Neural progenitor cell (in vitro differentiated cells): ENCODE results near the gene SERF2. TPM values are rescaled to one million over a fixed set of nuclear protein-coding genes. Genes with fewer than 3 reads are reported as not detected.
A peak's percentile ranks its signal among the peaks of the same experiment; 100 is the strongest.

Experiments used
- DNase-seq: peaks from one replicate; pipeline ENCODE4 v3.0.0-alpha.2; 2016; ENCODE audit warnings: low spot score
- H2AFZ ChIP-seq: fragments of 200-600 bp; sonication (generic); replicated peaks from 2 replicates; pipeline ENCODE4 v1.6.1; 2016; ENCODE audit warnings: antibody characterized with exemption
- H3F3A ChIP-seq: fragments of 200-600 bp; sonication (generic); 2 replicates; pipeline ENCODE4 v1.6.1; 2016; ENCODE audit warnings: antibody characterized with exemption, low read depth
- H3K27ac ChIP-seq: fragments of 200-600 bp; sonication (generic); 2 replicates; pipeline ENCODE4 v1.5.1; 2016; ENCODE audit warnings: mild to moderate bottlenecking
- H3K27me3 ChIP-seq: fragments of 200-600 bp; sonication (generic); 2 replicates; pipeline ENCODE4 v1.6.1; 2016; ENCODE audit warnings: mild to moderate bottlenecking, moderate library complexity
- H3K36me3 ChIP-seq: fragments of 200-600 bp; sonication (generic); 2 replicates; pipeline ENCODE4 v1.5.1; 2016
- H3K4me1 ChIP-seq: fragments of 200-600 bp; sonication (generic); 2 replicates; pipeline ENCODE4 v1.6.1; 2016; ENCODE audit warnings: mixed run types
- H3K4me2 ChIP-seq: fragments of 200-600 bp; sonication (generic); 2 replicates; pipeline ENCODE4 v1.6.1; 2016
- H3K4me3 ChIP-seq: fragments of 200-600 bp; sonication (generic); 2 replicates; pipeline ENCODE4 v1.5.1; 2016
- H3K79me2 ChIP-seq: fragments of 200-600 bp; sonication (generic); 2 replicates; pipeline ENCODE4 v1.6.1; 2016; ENCODE audit warnings: low read depth
- H3K9ac ChIP-seq: fragments of 200-600 bp; sonication (generic); 2 replicates; pipeline ENCODE4 v1.6.1; 2016
- H3K9me3 ChIP-seq: fragments of 200-600 bp; sonication (generic); 2 replicates; pipeline ENCODE4 v1.5.1; 2016; ENCODE audit warnings: low read depth
- H4K20me1 ChIP-seq: fragments of 200-600 bp; sonication (generic); 2 replicates; pipeline ENCODE4 v1.6.1; 2016; ENCODE audit warnings: low read depth
- H3K27ac Mint-ChIP-seq: 3 replicates; pipeline ENCODE4 v1.8.0; 2021; ENCODE audit warnings: mixed read lengths
- H3K27me3 Mint-ChIP-seq: 2 replicates; pipeline ENCODE4 v1.8.0; 2022; ENCODE audit warnings: low read depth, mild to moderate bottlenecking, inconsistent platforms, moderate library complexity, mixed read lengths; ENCODE audit not compliant: insufficient read depth
- H3K36me3 Mint-ChIP-seq: 3 replicates; pipeline ENCODE4 v1.8.0; 2021; ENCODE audit warnings: mixed read lengths
- H3K4me1 Mint-ChIP-seq: 3 replicates; pipeline ENCODE4 v1.8.0; 2021; ENCODE audit warnings: mixed read lengths
- H3K4me3 Mint-ChIP-seq: 3 replicates; pipeline ENCODE4 v1.8.0; 2021; ENCODE audit warnings: mild to moderate bottlenecking, moderate library complexity, mixed read lengths
- H3K9me3 Mint-ChIP-seq: 3 replicates; pipeline ENCODE4 v1.8.0; 2020; ENCODE audit warnings: mixed read lengths
- EZH2 ChIP-seq: fragments of 200-600 bp; sonication (generic); IDR thresholded peaks from 2 replicates; pipeline ENCODE4 v1.6.1; 2017; ENCODE audit warnings: antibody characterized with exemption, mild to moderate bottlenecking, moderate library complexity
- EZH2phosphoT487 ChIP-seq: fragments of 200-600 bp; sonication (generic); IDR thresholded peaks from 2 replicates; pipeline ENCODE4 v1.6.1; 2017; ENCODE audit warnings: antibody characterized with exemption
- total RNA-seq: library from RNA; depleted of rRNA; stranded (reverse); fragments of >200 nt; gene quantifications from 2 replicates; pipeline ENCODE4 v1.2.3, GENCODE V29; 2015; ENCODE audit warnings: low replicate concordance
- TF ChIP-seq, protein P1 (sequence below): fragments of 200-600 bp; sonication (generic); IDR thresholded peaks from 2 replicates; pipeline ENCODE4 v1.5.1; 2017; ENCODE audit warnings: antibody characterized with exemption, mild to moderate bottlenecking

The SERF2 gene
- total RNA-seq, 1 donor from 2014 or later: 249 TPM

DNA sequence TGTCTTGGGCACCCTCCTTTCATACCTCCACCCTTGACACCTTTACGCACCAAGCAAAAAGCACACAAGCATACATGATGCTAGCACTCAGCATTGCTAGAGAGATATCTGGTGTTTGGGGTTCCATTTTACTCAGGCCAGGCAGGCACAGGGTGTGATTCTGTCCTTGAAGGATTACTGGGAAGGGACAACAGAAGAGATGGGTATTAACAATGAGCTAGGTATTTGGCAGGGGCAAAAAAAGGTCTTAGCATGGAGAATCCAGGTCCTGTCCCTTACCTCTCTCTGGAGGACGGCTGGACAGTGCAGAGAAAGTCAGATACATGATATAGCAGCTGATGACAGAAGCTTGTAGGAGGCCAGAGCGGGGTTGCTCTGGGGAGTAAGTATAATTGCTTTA is 4.4 kb downstream of the SERF2 start:
- Histone ChIP-seq H3K27me3 (no peaks in the 10 kb centered on the region), H3K36me3 (no peaks in the 10 kb centered on the region)
- no peak overlapping the region for H3K4me3 Mint-ChIP-seq

DNA sequence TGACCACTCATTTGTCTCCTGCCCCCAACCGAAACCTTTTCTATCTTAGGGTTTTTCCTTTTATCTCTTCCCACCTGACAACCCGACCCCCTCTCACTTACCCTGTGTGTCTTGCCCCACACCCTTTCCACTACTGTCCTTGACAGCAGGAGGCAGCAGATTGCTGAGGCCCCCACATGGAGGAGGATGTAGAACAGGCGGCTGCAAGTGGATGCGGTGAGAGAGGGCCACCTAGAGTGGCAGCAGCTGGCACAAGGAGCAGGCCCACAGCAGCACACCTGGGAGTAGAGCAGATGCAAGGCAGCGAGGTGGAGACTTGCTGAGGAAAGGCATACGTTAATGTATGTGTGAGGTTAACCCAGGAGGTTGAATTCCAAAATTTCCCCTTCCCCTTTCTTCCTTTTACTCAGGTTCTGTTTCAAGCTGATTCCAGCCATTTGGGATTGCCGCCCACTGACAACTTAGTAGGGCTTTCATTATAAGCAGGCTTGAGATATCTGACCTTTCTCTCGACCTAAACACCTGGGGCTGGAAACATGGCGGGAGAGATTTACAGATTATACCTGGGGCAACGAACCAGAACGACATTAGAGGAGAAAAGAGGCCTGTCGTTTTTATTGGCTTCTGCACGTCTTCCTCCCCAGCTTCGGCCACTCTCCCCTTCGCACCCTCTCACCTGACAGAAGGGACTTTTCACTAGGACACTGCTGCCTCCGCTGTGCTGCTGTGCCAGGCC is 7.3 kb downstream of the SERF2 start:
- peak overlapping the region; percentile 87 for H3K27ac ChIP-seq
- Mint-ChIP-seq H3K4me1 (peaks cover 41% of the 10 kb centered on the region), H3K27me3 (peaks cover 5% of the 10 kb centered on the region), H3K36me3 (peaks cover 33% of the 10 kb centered on the region), H3K27ac (no peak overlapping the region), H3K9me3 (no peaks in the 10 kb centered on the region), H3K4me3 (peak overlapping the region; percentile 100)
- no peaks in the 10 kb centered on the region for H3K9me3 ChIP-seq
- peaks cover 27% of the 10 kb centered on the region for H3K79me2 ChIP-seq
- no peak for TF ChIP-seq EZH2phosphoT487
- no peak for TF ChIP-seq EZH2
- TF ChIP-seq, protein P1, sequence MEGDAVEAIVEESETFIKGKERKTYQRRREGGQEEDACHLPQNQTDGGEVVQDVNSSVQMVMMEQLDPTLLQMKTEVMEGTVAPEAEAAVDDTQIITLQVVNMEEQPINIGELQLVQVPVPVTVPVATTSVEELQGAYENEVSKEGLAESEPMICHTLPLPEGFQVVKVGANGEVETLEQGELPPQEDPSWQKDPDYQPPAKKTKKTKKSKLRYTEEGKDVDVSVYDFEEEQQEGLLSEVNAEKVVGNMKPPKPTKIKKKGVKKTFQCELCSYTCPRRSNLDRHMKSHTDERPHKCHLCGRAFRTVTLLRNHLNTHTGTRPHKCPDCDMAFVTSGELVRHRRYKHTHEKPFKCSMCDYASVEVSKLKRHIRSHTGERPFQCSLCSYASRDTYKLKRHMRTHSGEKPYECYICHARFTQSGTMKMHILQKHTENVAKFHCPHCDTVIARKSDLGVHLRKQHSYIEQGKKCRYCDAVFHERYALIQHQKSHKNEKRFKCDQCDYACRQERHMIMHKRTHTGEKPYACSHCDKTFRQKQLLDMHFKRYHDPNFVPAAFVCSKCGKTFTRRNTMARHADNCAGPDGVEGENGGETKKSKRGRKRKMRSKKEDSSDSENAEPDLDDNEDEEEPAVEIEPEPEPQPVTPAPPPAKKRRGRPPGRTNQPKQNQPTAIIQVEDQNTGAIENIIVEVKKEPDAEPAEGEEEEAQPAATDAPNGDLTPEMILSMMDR: no peak
- H4K20me1 ChIP-seq: peaks cover 23% of the 10 kb centered on the region
- H3F3A ChIP-seq: peaks cover 69% of the 10 kb centered on the region
- no peaks in the 10 kb centered on the region for H3K27me3 ChIP-seq
- peak overlapping the region; percentile 92 for H3K4me2 ChIP-seq
- no peak overlapping the region for H3K4me3 ChIP-seq
- no peak overlapping the region for H3K9ac ChIP-seq
- H3K4me1 ChIP-seq: peaks cover 23% of the 10 kb centered on the region
- DNase-seq: no peak
- no peak overlapping the region for H2AFZ ChIP-seq
- no peaks in the 10 kb centered on the region for H3K36me3 ChIP-seq

More for the DNA sequence above, 4.4 kb downstream of the SERF2 start:
- Histone ChIP-seq H3K27ac (no peak overlapping the region), H2AFZ (no peak overlapping the region), H3K9ac (no peak overlapping the region), H4K20me1 (peaks cover 38% of the 10 kb centered on the region), H3K9me3 (no peaks in the 10 kb centered on the region), H3F3A (peaks cover 57% of the 10 kb centered on the region), H3K79me2 (peaks cover 42% of the 10 kb centered on the region), H3K4me1 (peaks cover 30% of the 10 kb centered on the region), H3K4me3 (no peak overlapping the region), H3K4me2 (no peak overlapping the region)
- DNase-seq: no peak
- TF ChIP-seq EZH2: no peak
- TF ChIP-seq, protein P1: no peak
- no peak for TF ChIP-seq EZH2phosphoT487
- Mint-ChIP-seq H3K27ac (no peak overlapping the region), H3K27me3 (peaks cover 5% of the 10 kb centered on the region), H3K4me1 (peaks cover 55% of the 10 kb centered on the region), H3K36me3 (peaks cover 39% of the 10 kb centered on the region), H3K9me3 (no peaks in the 10 kb centered on the region)

DNA sequence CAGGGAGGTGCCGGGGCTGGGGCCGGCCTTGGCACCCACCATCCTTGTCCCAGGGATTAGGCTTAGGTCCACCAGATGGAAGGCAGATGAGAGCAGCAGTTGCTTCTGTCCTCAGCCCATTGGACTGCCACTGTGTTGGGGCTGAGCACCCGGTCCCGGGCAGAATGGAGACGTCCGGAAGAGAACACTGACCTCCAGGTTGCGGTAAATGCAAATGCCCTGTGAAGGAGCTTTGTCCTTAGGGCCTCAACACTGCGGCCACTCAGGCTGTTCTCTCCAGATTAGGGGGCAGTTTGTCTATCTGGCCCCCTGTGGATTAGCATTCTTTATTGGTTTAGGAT is 7.8 kb downstream of the SERF2 start, which contains the start of gene SERINC4:
Gene SERINC4, minus strand, starts transcription at position 276 of the 341 bp plus-strand sequence. Its CDS starts 234 bp downstream, at position 42.
- H3K4me1 Mint-ChIP-seq: peaks cover 39% of the 10 kb centered on the region
- peak within 1 kb of the TSS; percentile 51 for H2AFZ ChIP-seq
- peak within 1 kb of the TSS; percentile 44 for H3K9ac ChIP-seq
- peak within 1 kb of the TSS; percentile 77 for H3K4me3 ChIP-seq
- peak within 1 kb of the TSS; percentile 100 for H3K4me3 Mint-ChIP-seq
- peak within 1 kb of the TSS; percentile 96 for H3K27ac Mint-ChIP-seq
- DNase-seq: peak; percentile 66
- peaks cover 21% of the 10 kb centered on the region for H3K79me2 ChIP-seq
- H3K36me3 Mint-ChIP-seq: peaks cover 28% of the 10 kb centered on the region
- H4K20me1 ChIP-seq: peaks cover 17% of the 10 kb centered on the region
- H3K27ac ChIP-seq: peak within 1 kb of the TSS; percentile 87
- peaks cover 74% of the 10 kb centered on the region for H3F3A ChIP-seq
- no peaks in the 10 kb centered on the region for H3K27me3 ChIP-seq
- H3K27me3 Mint-ChIP-seq: peaks cover 3% of the 10 kb centered on the region
- no peak for TF ChIP-seq EZH2
- no peaks in the 10 kb centered on the region for H3K36me3 ChIP-seq
- no peaks in the 10 kb centered on the region for H3K9me3 ChIP-seq
- H3K9me3 Mint-ChIP-seq: no peaks in the 10 kb centered on the region
- peaks cover 23% of the 10 kb centered on the region for H3K4me1 ChIP-seq
- peak within 1 kb of the TSS; percentile 92 for H3K4me2 ChIP-seq
